Measurements from ENCODE around the gene SPRYD4. TPM values are rescaled to one million over a fixed set of nuclear protein-coding genes. Genes with fewer than 3 reads are reported as not detected.

Gene SPRYD4
- total and polyA plus RNA-seq, 9 of the 15 experiments (the other 6 are each of a cell fraction or from before 2014, with no cell fraction given), result 1.8 to 4.7 (median 2.8) TPM

GRCh38 chr12:56468216-56469006, at the start of gene SPRYD4 (continued):
- TF ChIP-seq MAX (CRISPR knock-in tag; IDR thresholded peaks at IDR 0.05) (peak; percentile 100), MYC (IDR thresholded peaks at IDR 0.05; ENCODE audit: low read depth, low read length) (peak; percentile 100), MYC (CRISPR knock-in tag; IDR thresholded peaks at IDR 0.05; ENCODE audit: borderline replicate concordance, low read depth) (peak; percentile 99), ARID1B (IDR thresholded peaks at IDR 0.05) (peak; percentile 45), CCNT2 (IDR thresholded peaks at IDR 0.05; ENCODE audit: borderline replicate concordance, extremely low read depth, insufficient read length, low read depth, low read length) (peak; percentile 86), ZHX1 (conservative IDR thresholded peaks at IDR 0.05; ENCODE audit: low read length) (peak; percentile 82; the same call in 1 of the 2 replicates), ETS1 (conservative IDR thresholded peaks at IDR 0.05; ENCODE audit: control insufficient read depth, low read depth, low read length) (peak; percentile 80; the same call in 1 of the 2 replicates), HINFP (tag; conservative IDR thresholded peaks at IDR 0.05; ENCODE audit: low read depth) (no peak), MBD2 (IDR thresholded peaks at IDR 0.05; ENCODE audit: borderline replicate concordance, low read depth) (peak; percentile 88), POLR2A (conservative IDR thresholded peaks at IDR 0.05) (peak; percentile 92), BRD9 (IDR thresholded peaks at IDR 0.05; ENCODE audit: low read depth, partially characterized antibody) (peak; percentile 81), SUPT5H (IDR thresholded peaks at IDR 0.05) (peak; percentile 89), CSDE1 (IDR thresholded peaks at IDR 0.05) (peak in 1 of 2 experiments; percentile 65; a peak in 2 of 4 replicates), DIDO1 (tag; IDR thresholded peaks at IDR 0.05; ENCODE audit: low read depth) (peak; percentile 88), ZZZ3 (IDR thresholded peaks at IDR 0.05) (0 out of 2 replicates have a peak, but pooled peaks have one; percentile 48), KDM2B (CRISPR knock-in tag; IDR thresholded peaks at IDR 0.05) (0 out of 2 replicates have a peak, but pooled peaks have one; percentile 74), MNT (conservative IDR thresholded peaks at IDR 0.05) (peak; percentile 100), PHF20 (IDR thresholded peaks at IDR 0.05; ENCODE audit: partially characterized antibody) (peak; percentile 94), TAF1 (IDR thresholded peaks at IDR 0.05; ENCODE audit: control insufficient read depth, extremely low read depth, insufficient read depth, low read length, severe bottlenecking) (peak; percentile 97)

All from K562 (cell line).